HG03039 (cell line): ENCODE measurements around the gene JPT2.

Source experiments
- ATAC-seq: cut with Tn5 transposase; IDR thresholded peaks from one replicate; pipeline ENCODE4 v1.9.1; 2021; ENCODE audit warnings: mild to moderate bottlenecking, moderate library complexity; ENCODE audit not compliant: unreplicated experiment

Gene JPT2

DNA sequence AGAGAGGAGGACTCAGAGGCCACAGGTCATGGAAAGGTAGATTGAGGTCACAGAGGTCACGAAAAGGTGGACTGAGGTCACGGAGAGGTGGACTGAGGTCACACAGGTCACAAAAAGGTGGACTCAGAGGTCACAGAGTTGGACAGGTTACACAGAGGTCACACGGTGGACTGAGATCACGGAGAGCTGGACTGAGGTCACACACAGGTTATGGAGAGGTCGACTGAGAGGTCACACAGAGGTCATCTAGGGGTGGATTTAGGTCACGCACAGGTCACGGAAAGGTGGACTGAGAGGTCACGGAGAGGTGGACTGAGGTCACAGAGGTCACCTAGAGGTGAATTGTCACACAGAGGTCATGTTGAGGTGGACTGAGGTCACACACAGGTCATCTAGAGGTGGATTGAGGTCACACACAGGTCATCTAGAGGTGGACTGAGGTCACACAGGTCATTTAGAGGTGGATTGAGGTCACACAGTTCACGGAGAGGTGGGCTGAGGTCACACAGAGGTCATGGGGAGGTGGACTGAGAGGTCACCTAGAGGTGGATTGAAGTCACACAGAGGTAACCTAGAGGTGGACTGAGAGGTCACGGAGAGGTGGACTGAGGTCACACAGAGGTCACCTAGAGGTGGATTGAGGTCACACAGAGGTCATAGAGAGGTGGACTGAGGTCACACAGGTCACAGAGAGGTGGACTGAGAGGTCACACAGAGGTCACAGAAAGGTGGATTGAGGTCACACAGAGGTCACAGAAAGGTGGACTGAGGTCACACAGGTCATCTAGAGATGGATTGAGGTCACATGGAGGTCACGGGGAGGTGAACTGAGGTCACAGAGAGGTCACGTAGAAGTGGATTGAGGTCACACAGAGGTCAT is 26.7 kb upstream of the JPT2 start:
- no peak for ATAC-seq

DNA sequence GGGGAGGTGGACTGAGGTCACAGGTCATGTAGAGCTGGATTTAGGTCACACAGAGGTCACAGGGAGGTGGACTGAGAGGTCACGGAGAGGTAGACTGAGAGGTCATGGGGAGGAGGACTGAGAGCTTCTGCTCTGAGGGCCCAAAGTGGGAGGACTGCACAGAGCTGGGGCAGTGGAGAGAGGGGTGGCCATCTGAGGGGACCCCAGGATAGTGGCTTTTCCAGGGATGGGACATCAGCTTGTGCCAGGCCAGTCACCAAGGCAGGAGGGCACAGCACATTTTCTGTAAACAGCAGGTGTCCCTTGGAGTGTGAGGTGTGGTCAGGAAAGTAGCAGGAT is 26.1 kb upstream of the JPT2 start:
- ATAC-seq, result no peak

DNA sequence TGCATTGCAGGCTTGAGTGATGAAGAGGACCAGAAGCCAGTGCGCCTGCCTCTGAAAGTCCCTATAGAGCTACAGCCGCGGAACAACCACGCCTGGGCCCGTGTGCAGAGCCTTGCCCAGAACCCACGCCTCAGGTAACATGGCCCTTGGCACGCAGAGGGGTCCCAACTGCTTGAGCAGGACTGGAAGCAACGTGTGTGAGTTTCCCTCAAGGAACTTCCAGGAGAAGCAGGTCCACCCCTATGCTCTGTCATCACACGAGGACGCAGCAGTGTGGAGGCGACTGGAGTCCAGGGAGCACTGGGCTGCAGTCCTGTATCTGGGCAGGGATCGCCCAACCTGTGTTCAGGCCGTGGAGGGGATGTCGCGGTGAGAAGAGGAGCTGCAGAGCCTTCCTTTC is 25.1 kb upstream of the JPT2 start:
- no peak for ATAC-seq

DNA sequence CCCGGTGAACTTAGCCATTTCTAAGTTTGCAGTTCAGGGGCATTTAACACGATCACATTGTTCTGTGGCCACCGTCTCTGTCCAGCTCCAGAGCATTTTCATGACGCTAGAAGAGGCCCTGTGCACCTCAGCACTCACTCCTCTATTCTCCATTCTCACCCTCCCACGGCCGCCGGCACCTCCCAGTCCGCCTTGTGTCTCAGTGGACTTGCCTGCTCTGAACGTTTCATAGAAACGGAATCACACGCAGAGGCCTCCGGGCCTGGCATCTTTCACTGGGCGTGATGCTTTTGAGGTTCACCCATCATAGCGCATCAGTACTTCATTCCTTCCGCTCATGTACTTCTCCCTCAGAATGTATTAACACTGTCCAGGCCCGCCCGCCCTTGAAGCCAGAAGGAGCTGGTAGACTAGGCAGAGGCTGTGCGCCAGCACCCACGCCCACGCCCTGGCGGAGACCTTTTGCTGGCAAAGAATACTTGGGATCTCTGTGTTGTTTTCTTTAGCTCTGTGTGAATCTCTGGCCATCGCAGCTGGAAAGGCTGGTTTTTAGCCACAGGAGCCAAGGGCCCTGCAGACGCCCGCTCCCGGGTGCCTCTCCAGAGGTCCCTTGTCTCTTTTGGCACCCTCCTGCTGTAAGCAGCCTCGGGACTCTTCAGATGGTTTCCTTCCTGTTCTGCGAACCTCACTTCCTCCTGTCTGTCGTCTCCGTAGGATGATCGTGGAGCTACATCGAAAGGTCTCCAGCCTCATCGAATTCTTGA is 23.4 kb upstream of the JPT2 start:
- no peak for ATAC-seq

DNA sequence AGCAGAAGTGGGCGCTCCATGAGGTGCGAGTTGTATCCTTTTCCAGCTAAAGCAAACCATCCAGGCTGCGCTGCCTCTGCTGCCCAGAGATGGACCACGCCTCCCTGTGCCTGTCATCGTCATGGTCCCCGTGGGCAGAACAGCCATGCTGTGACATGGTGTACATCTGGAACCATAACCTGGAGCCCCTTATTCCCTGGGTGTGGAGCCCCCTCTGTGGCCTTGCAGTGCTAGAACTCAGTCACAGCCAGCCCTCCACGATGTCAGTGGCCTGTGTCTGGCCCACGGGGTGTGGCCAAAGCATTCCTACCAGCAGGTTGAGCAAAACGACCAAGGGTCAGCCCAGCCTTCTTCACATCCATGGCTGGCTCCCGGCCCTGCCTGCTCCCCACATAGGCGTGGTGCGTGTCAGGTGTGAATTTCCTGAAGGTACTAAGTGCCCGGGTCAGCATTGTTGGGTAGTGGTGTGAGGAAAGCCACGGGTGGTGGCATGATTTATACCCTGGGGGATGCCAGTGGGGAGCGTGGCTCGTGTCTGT is 22.7 kb upstream of the JPT2 start:
- ATAC-seq, result no peak

DNA sequence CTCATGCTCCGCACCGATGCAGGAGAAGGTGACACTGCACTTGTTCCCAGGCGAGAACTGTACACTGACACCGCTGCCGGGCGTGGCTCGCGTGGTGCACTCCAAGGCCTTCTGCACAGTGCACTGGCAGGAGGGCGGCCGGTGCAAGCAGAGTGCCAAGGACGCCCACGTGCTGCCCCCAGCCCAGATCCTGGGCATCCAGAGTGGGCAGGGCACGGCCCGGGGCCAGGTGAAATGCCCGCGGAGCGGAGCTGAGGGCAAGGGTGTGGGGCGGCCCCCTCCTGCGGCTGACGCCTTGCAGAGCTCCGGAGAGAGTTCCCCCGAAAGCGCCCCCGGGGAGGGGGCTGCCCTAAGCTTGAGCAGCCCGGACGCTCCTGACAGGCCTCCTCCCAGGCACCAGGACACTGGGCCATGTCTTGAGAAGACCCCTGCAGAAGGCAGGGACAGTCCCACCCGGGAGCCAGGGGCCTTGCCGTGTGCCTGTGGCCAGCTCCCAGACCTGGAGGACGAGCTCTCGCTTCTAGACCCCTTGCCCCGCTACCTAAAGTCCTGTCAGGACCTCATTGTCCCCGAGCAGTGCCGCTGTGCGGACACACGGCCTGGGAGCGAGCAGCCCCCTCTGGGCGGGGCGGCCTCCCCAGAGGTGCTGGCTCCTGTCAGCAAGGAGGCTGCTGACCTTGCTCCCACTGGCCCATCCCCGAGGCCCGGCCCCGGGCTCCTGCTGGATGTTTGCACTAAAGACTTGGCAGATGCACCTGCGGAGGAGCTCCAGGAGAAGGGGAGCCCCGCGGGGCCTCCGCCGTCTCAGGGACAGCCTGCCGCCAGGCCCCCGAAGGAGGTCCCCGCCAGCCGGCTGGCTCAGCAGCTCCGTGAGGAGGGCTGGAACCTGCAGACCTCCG is 21.9 kb upstream of the JPT2 start:
- ATAC-seq, result no peak

DNA sequence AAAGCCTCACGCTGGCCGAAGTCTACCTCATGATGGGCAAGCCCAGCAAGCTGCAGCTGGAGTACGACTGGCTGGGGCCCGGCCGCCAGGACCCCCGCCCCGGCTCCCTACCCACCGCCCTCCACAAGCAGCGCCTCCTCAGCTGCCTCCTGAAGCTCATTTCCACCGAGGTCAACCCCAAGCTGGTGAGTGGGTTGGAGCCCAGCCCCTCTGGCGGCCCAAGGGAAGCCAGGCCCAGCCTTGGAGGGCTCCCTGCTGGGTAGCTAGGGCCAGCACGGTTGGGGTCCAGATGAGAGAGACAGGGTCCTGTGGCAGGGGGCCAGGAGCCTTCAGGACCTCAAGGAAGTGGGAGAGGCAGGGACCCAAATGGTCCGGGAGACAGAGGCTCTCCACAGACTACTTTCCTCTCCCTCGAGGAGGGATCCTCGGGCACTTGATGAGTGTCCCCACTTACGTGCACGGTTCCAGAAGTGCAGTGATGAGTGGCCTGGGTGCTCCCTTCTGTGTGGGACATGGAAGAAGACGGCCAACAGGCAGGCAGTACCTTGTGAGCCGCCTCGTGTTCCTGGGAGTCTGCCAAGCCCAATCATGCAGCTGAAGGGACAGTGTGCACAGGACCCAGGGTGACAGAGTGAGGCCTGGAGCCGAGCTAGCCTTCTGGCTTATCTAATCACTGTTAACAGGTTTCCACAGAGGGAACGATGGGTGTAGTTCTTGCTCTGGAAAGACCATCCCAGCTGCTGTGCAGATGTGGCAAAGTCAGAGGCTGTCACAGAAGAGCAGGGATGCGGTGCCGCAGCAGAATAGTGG is 21.1 kb upstream of the JPT2 start:
- no peak for ATAC-seq

DNA sequence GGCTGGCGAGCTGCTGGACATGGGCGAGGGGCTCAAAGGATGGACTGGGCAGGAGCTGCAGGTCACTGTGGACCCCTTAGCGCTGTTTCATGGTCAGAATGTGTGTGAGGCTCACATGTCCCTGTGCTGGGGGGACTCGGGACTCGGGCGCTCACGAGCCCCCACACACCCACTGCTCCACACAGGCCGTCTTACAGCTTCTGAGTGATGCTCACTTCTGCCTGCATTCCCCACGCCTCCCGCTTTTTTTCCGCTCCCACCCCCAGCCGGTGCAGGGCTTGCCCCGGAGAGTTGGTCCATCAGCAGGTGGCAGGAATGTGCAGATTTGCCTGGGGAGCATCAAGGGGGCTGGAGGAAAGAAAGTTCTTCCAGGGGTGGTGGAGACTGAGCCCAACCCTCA is 20.2 kb upstream of the JPT2 start:
- ATAC-seq, result no peak

DNA sequence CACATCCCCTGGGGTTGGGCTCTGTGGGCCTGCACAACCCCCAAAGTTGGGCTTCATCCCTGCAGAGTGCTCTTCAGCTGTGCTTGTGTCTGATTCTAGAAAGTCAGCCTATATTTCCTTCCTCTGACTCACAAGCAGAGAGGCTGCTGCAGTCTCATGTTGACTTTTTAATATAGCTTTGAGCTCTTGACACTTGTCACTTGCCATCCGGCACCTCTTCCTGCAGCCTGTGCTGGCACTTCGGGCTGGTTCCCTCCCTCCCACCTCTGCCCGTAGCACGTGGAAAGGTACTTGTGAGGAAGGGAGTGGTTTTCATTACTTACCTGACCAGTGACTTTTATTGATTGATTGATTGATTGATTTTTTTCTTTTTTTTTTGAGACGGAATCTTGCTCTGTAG is 19.0 kb upstream of the JPT2 start:
- ATAC-seq, result no peak

DNA sequence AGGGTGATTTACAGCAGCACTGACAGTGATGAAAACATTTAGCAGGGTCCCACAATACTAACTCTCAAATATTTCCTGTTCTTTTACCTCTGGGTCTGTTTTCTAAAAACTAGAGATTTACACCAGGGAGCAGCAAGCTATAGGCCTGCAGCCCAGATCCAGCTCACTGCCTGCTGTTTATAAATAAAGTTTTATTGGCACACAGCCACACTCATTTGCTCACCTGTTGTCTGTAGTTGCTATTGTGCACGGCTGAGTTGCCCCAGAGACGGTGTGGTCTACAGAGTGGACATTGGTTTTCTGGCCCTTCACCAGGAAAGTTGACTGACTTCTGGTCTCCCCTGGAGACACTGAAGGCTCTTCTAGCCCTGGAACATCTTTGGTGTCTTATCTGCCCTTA is 16.3 kb upstream of the JPT2 start:
- ATAC-seq, result no peak

DNA sequence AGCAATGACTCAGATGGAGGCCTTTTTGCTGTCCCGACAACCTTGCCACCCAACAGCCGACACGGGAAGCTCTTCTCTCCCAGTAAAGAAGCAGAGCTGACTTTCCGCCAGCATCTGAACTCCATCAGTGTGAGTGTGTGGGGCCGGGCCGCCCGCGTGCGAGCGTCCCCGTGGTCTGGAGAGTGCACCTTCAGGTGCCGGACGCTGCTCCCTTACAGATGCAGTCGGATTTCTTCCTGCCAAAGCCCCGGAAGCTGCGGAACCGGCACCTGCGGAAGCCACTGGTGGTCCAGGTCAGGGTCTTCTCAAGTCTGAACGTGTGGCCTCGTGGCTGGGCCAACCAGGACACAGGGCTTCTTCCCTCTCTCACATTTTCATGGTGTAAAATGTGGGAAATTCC is 15.5 kb upstream of the JPT2 start:
- ATAC-seq, result no peak

DNA sequence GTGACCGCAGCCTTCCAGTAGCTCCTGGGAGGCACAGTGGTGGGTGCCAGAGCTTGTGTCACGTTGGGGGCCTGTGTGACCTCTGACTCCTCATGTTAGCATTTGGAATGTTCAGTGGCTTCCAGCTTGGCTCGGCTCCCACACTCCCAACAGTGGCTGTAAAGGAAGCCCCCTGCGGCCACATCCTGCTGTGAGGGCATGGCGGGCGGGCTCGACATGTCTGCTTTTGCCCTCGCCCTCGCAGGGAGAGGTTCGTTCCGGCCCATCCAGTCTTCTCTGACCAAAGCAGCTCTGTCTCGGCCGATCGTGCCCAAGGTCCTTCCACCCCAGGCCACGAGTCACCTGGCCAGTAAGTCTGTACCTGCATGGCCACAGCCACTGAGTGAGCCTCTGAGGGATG is 12.2 kb upstream of the JPT2 start:
- ATAC-seq, result no peak

DNA sequence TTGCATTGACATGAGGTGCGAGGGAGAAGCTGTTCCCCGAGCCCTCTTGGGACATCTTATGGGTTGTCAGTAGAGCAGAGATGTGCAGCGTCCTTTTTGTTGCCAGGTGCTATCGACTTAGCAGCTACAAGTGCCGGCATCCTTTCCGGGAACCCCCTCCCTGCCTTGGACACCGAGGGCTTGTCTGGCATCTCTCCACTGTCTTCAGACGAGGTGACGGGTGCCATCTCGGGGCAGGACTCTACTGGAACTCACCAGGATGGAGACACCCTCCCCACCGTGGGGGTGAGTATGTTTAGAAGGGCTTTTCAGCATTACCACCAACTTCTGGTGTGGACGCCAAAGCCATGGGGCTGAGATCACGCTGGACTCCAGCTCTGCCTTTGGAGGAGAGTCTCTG is 11.8 kb upstream of the JPT2 start:
- no peak for ATAC-seq

DNA sequence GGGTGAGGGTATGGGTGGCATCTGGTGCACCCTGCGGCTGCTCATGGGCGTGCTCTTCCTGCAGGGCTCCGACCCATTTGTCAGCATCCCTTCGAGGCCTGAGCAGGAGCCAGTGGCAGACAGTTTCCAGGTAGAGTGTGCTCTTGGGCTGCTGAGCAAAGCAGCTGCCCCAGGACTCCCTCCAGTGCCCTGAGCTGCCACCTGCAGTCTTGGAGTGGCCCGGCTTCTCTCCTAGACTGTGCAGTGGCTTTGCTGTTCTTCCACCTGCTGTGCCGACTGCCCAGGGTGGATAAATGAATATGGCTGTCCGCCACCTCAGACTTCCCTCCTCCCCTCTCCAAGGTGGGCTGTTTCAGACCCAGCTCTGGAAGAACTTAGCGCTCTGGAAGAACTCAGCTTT is 10.8 kb upstream of the JPT2 start:
- no peak for ATAC-seq

DNA sequence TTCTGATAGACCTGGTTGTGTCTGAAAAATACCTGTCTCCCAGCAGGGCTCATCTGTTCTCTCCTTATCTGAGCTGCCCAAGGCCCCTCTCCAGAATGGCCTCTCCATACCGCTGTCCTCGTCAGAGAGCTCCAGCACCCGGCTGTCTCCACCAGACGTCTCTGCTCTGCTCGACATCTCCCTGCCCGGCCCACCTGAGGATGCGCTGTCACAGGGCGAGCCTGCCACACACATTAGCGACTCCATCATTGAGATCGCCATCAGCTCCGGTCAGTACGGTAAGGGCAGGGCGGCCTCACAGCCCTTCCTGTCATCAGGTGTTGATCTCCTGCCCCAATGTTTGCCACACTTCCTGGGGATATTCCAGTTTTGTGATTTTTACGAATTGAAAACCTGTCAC is 10.2 kb upstream of the JPT2 start:
- ATAC-seq, result no peak

DNA sequence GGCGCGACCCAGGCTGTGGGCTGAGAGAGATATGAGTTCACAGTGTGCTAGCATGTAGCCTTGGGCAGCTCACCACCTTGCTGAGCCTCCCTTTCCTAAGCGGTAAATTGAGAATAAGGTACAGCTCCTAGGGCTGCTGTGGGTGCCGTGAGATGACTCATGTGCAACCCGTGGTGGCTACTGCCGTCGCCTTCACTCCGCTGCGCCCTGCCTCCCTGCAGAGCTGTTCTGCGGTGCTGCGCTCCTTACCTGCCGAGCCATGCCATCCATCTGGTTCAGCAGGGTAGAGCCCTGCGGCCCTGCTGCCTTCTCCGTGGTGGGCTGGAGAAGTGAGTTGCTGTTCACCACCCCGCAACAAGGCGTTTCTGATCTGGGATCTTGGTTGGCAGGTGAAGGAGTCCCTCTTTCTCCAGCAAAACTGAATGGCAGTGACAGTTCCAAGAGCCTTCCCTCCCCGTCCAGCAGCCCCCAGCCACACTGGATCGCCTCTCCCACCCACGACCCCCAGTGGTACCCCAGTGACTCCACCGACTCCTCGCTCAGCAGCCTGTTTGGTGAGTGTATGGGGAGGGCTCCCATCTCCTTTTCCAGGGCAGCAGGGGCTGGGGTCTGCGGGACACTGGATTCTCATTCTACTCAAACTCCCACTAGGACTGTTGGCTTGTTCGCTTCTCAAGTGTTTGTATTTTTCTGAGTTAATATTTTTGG is 9.3 kb upstream of the JPT2 start:
- no peak for ATAC-seq

DNA sequence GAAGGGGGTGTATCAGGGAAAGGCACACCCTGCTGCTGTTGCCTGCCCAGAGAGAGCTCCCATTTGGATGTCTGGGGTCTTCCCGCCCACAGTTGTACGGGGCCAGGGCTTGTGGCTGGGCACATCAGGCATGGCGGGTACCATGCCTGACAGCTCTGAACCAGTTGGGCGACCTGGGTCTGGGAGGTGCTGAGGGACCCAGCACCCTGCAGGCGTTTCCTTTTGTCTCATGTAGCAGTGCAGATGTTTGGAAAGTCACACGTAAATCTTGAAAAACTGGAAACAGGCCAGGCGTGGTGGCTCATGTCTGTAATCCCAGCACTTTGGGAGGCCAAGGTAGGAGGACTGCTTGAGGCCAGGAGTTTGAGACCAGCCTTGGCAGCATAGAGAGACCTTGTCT is 8.4 kb upstream of the JPT2 start:
- no peak for ATAC-seq

DNA sequence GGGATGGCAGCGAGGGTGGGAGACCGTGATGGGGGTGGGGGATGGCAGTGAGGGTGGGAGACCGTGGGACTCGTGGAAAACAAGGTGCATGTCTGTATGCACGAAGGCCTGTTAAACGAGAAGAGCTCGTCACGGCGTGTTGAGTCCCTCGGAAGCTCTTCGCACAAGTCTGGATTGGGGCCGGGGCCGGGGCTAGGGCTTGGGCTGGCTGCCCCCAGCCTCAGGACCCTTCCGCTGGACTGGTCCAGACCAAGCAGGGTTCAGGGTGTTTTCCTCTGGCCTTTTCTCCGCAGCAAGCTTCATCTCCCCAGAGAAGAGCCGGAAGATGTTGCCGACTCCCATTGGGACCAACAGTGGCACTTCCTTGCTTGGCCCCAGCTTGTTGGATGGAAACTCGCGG is 7.7 kb upstream of the JPT2 start:
- ATAC-seq, result no peak

DNA sequence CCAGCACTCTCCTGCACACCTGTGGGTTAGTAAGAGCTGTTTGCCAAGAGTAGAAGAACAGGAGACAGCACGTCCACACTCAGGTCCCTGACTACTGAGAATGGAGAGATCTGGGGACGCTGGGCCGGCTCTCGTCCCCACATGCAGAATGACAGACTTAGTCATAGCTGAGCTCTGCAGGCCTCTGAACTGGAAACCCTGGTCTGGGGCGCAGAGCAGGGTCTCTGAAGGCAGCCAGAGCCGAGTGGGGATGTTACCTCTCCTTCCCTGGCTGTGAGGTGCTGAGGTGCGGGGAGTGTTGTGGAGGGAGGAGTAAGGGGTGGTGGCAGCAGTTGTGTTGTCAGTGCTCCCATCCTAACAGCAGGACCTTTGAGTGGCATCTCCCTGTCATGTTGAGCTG is 7.2 kb upstream of the JPT2 start:
- ATAC-seq, result no peak
